KOPT-K1 (cell line): ENCODE results near the gene GPR171.
A peak's percentile ranks its signal among the peaks of the same experiment; 100 is the strongest.

Experiments
- H3K27ac ChIP-seq: fragments of 200-600 bp; sonication (generic); 2 replicates; pipeline ENCODE4 v1.5.1; 2016; ENCODE audit warnings: antibody characterized with exemption, mild to moderate bottlenecking, low read depth, low read length; ENCODE audit not compliant: poor library complexity, severe bottlenecking
- H3K36me3 ChIP-seq: fragments of 200-600 bp; sonication (generic); 2 replicates; pipeline ENCODE4 v1.5.1; 2017; ENCODE audit warnings: antibody characterized with exemption, mild to moderate bottlenecking, low read length, moderate library complexity; ENCODE audit not compliant: insufficient read depth
- H3K9me3 ChIP-seq: fragments of 200-600 bp; sonication (generic); 2 replicates; pipeline ENCODE4 v1.5.1; 2017; ENCODE audit warnings: antibody characterized with exemption, low read length, mild to moderate bottlenecking; ENCODE audit not compliant: insufficient read depth, poor library complexity, severe bottlenecking

GPR171 gene

GRCh38 chr3:151225040-151225975 is 22.3 kb upstream of the GPR171 start:
- Histone ChIP-seq H3K9me3 (peaks cover 23% of the 10 kb centered on the region), H3K36me3 (peaks cover 21% of the 10 kb centered on the region; the same call in 1 of the 2 replicates), H3K27ac (no peak overlapping the region)

GRCh38 chr3:151224268-151224866 is 21.4 kb upstream of the GPR171 start:
- Histone ChIP-seq H3K9me3 (peaks cover 27% of the 10 kb centered on the region), H3K36me3 (peaks cover 25% of the 10 kb centered on the region; the same call in 1 of the 2 replicates), H3K27ac (no peak overlapping the region)

DNA sequence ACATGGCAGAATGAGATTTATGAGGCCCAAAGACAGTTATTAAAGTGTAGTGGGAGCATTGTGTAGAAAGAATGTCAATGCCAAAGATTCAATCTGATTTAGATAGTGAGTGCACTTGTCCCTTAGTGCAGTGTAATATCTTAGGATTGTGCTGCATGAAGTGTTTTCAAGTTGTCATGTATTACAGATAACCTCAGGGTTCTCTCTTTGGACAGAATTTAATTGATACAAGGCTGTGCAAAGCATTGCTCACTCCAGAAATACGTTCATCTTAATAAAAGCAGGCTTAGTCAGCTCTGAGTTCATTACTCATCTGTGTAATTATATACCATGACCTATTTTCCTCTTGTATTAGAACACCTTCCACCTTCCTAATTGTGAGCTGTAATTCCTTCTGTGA is 16.0 kb upstream of the GPR171 start:
- Histone ChIP-seq H3K9me3 (peaks cover 27% of the 10 kb centered on the region), H3K27ac (no peak overlapping the region), H3K36me3 (peaks cover 16% of the 10 kb centered on the region; the same call in 1 of the 2 replicates)

DNA sequence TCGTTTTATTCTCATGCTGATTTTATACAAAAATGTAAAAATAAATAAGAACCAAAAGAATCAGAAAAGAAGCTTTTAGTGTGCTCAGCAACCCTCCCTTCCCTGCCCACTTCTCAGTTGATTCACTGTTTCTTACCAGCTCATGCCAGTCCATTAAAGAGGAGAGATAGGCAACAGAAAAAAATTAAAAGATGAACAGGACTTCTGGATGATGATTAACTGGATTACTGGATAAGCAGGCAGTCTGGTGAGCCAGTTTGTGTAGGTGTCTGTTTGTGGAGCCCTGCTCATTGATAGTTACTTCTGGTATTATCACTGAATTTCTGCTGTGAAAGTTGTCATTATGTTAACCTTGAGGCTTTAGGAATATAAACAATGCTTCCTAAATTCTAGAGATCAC is 15.1 kb upstream of the GPR171 start:
- Histone ChIP-seq H3K27ac (no peak overlapping the region), H3K36me3 (peaks cover 16% of the 10 kb centered on the region; the same call in 1 of the 2 replicates), H3K9me3 (peaks cover 27% of the 10 kb centered on the region)

DNA sequence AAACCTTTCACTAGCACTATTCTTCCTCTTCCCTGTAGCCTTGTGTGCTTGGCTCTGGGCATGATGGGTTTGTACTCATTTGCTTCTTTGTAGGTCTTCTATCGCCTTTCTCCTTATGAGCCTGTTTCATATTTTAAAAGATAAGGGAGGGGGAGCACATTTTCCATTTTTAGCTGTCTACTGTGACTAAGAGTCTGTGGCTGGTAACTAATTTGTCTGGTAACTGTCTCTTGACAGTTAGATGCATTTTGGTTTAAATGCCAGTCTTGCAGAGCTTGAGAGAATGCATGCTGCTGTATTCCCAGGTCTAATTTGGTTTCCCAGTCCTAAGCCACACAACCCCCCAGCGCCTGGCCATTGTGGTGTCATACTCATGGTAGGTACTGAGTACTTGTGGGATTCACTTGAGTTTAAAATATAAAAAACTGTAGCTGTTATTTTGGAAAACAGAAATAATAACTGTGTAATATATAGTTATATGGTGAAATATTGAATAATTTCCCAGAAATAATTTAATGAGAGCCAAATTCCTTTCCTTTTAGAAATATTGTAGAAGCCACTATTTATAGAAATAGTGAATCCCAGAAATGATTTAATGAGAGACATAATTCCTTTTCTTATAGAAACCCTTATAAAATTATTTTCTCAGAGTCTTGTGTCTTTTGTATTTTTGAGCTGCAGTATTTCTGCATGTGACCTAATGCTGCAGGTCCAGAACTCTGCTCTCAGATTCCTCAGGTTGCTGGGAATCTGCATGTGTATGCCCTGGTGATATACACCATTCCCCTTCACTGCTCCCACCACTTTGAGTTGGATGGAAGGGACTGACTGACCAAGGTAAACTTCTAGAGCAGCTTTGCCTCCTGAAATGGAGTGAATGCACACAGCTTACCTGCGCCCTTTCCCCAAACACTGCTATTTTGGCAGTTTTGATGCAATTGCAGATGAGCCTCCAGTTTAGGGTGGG is 13.9 kb upstream of the GPR171 start:
- Histone ChIP-seq H3K36me3 (peaks cover 13% of the 10 kb centered on the region; the same call in 1 of the 2 replicates), H3K9me3 (peaks cover 20% of the 10 kb centered on the region), H3K27ac (no peak overlapping the region)

GRCh38 chr3:151214459-151214858 is 11.4 kb upstream of the GPR171 start:
- Histone ChIP-seq H3K9me3 (no peaks in the 10 kb centered on the region), H3K27ac (no peak overlapping the region), H3K36me3 (no peaks in the 10 kb centered on the region; the same call in 1 of the 2 replicates)

DNA sequence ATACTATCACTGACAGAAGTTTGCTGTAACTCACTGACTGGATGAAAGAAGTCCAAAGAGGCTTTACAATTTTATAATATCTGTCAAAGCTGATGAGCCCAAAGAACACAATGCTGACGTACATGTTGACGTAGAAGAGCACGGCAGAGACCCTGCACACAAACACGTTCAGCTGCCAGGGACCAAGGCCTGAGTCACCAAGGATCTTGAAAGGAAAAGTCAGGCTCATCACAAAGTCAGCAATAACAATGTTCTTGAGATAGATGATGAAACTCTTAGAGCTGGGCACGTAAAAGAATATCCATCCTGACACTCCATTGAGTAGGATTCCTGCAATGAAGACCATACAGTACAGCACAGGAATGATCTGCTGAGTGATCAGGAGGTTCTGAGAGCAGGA is 10.9 kb upstream of the GPR171 start:
- Histone ChIP-seq H3K9me3 (no peaks in the 10 kb centered on the region), H3K27ac (no peak overlapping the region), H3K36me3 (no peaks in the 10 kb centered on the region; the same call in 1 of the 2 replicates)

DNA sequence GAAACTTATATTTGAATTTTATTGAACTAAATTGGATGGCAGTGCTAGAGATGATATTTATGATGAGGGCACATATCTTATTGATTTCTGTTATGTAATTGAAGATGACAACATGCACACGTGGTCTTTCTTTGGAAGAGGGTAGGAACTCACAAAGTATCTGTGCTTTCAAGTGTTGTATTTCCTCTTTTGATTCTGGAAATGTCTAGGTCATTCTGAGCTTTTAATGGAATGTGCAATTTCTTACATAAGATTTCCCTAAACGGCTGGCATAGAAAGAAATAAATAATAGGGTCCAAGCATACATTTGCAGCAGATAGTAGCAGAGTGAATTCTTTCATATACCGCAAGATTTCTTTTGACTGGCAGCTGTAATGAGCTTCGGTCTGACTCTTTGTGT is 10.1 kb upstream of the GPR171 start:
- Histone ChIP-seq H3K9me3 (no peaks in the 10 kb centered on the region), H3K27ac (no peak overlapping the region)

DNA sequence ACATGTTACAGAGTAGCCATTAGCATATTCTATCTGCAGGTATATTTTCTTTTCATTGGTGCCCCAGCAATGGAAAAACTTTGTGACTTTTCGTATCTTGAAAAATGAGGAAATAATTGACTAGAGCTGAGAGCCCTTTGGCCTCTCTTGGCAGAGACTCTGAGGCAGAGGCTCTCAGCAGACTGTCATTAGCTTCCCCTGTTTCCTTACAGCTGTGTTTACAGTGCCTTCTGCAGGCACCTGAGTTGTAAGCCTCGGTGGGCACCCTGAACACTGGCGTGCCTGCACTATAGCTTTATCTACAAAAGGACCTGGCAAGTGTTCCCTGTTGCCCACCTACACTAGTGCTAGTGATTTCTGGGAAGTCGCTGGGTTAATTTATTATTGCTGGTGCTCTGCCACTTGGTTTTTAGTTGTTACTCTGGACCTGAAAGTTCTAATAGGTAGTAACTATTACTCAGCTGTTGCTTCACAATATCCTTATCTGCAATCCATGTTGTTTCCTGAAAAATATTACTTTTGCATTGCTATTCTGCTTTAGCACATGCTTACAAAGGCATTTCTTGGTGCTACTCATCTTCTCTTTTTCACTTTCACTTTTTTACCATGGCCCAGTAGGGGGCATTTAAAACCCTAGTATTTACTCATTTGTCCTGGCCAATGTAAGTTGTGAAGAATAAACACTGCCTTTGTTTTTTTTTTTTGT is 7.8 kb upstream of the GPR171 start:
- no peaks in the 10 kb centered on the region; the same call in 1 of the 2 replicates for H3K36me3 ChIP-seq
- peak overlapping the region; percentile 26 for H3K27ac ChIP-seq
- H3K9me3 ChIP-seq: no peaks in the 10 kb centered on the region

More for the DNA sequence above, 10.1 kb upstream of the GPR171 start:
- no peaks in the 10 kb centered on the region; the same call in 1 of the 2 replicates for H3K36me3 ChIP-seq

- H3K27ac ChIP-seq: peak overlapping the region; percentile 11
- H3K9me3 ChIP-seq: no peaks in the 10 kb centered on the region
- H3K36me3 ChIP-seq: no peaks in the 10 kb centered on the region; the same call in 1 of the 2 replicates
Observed at GRCh38 chr3:151209654-151210053, 6.6 kb upstream of the GPR171 start.

DNA sequence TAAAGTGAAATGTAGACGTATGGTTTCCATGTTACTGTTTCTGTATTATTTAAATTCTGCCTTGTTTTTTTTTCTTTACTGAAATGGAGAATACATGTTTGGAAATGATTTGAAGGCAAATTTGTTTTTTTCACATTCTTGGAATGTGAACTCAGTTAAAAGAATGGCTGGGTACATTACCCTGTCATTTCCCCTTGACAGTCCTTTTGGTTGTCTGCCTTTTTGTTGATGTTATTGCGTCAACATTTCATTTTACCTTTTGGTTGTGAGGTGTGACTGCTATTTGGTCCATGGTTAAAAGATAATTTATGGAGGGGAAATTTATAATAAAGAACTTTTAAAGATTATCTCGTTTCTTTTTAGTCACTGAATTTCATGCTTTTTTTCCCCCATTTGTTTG is 3.2 kb upstream of the GPR171 start:
- H3K27ac ChIP-seq: no peak overlapping the region
- H3K9me3 ChIP-seq: no peaks in the 10 kb centered on the region
- H3K36me3 ChIP-seq: no peaks in the 10 kb centered on the region

GRCh38 chr3:151205482-151205881 is 2.5 kb upstream of the GPR171 start:
- no peaks in the 10 kb centered on the region for H3K9me3 ChIP-seq
- peak overlapping the region; percentile 7 for H3K27ac ChIP-seq
- no peaks in the 10 kb centered on the region for H3K36me3 ChIP-seq

DNA sequence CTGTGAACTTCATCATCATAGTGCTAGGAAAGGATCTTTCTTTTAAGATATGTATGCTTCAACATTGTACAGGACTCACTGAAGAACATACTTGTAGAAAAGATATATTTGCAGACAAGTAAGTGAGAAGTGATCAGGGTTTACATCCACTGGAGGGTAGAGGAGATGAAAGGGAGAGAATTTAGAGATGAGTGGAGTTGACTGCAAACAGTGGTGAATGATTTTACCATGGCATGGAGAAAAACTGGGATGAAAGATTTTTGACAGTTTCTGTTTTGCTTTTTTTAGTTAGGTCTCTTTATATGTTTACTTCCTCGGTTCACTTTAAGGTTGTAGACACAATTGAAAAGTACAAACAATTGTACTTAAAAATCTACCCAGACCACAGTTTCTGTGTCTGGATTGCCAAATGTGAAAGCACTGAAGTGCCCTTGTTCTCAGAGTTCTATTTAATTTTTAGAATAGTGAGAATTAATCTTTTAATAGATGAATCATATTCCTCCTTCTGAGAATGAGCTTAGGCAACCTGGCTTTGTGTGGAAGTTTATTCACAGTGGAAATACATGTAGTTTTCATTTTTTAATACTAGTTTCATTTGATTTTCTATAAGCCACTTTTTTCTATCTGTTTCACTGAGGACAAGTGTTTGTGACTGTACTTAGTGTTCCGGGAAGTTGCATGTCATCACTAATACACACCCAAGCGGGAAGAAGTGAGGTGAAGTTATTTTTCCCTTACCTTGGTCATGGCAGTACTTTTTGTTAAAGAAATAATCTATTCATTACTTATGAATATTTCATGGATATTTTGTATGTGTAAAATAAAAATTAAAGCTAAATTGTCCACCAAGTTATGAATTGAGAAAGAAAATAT is 1.8 kb upstream of the GPR171 start:
- Histone ChIP-seq H3K9me3 (no peaks in the 10 kb centered on the region), H3K27ac (peak overlapping the region; percentile 68), H3K36me3 (no peaks in the 10 kb centered on the region)
